Common myeloid progenitor, CD34-positive (primary cell): ENCODE results near the gene IGSF1.

Experiments
- CTCF ChIA-PET: fragments of 350-600 bp; sonication (Branson Sonifier 250); formaldehyde crosslinking; loops from one replicate; lab custom pipeline; 2021; ENCODE audit warnings: antibody characterized with exemption; lab: Charles Lee
- POLR2A ChIA-PET: fragments of 350-600 bp; sonication (Branson Sonifier 250); formaldehyde crosslinking; loops from one replicate; lab custom pipeline; 2021; ENCODE audit warnings: antibody characterized with exemption; lab: Charles Lee
- DNase-seq, 3 donors: peaks; one replicate each; pipeline versions ENCODE4 v3.0.0 to v3.0.0-alpha.2; 2013
- H3K27ac ChIP-seq, 2 experiments: 1 replicate in 1 of 2; 2 replicates in 1 of 2; pipeline ENCODE4 v1.7.0; 2013; ENCODE audit warnings: inconsistent platforms in 2 of 2, low read length in 2 of 2, mild to moderate bottlenecking in 2 of 2, low read depth in 1 of 2, moderate library complexity in 1 of 2; ENCODE audit not compliant: severe bottlenecking in 2 of 2, insufficient read depth in 1 of 2, poor library complexity in 1 of 2
- H3K27me3 ChIP-seq, 5 experiments: replicated peaks in 2 of 5; 1 replicate in 3 of 5; 2 replicates in 2 of 5; pipeline versions ENCODE4 v1.6.1 to v1.7.0; 2013; ENCODE audit warnings: low read length in 4 of 5, mild to moderate bottlenecking in 2 of 5, moderate library complexity in 2 of 5, inconsistent platforms in 1 of 5; ENCODE audit not compliant: insufficient read depth in 5 of 5, control insufficient read depth in 4 of 5
- H3K36me3 ChIP-seq, 4 experiments: 1 replicate in 2 of 4; 2 replicates in 2 of 4; pipeline versions ENCODE4 v1.6.1 to v1.7.0; 2013; ENCODE audit warnings: low read length in 3 of 4, control low read depth in 1 of 4, mild to moderate bottlenecking in 1 of 4; ENCODE audit not compliant: control insufficient read depth in 4 of 4, insufficient read depth in 4 of 4
- H3K4me1 ChIP-seq, 4 experiments: 1 replicate in 3 of 4; 2 replicates in 1 of 4; pipeline versions ENCODE4 v1.6.1 to v1.7.1; 2013; ENCODE audit warnings: low read length in 3 of 4, mild to moderate bottlenecking in 3 of 4, control low read depth in 1 of 4, inconsistent platforms in 1 of 4, moderate library complexity in 1 of 4; ENCODE audit not compliant: control insufficient read depth in 4 of 4, insufficient read depth in 4 of 4; ENCODE audit errors: control extremely low read depth in 1 of 4
- H3K4me3 ChIP-seq, 7 experiments: 1 replicate in 4 of 7; 2 replicates in 3 of 7; pipeline versions ENCODE4 v1.5.1 to v1.7.0; 2013; ENCODE audit warnings: mild to moderate bottlenecking in 7 of 7, low read length in 6 of 7, moderate library complexity in 6 of 7, inconsistent platforms in 2 of 7, low read depth in 2 of 7, control low read depth in 1 of 7; ENCODE audit not compliant: insufficient read depth in 4 of 7, control insufficient read depth in 1 of 7; ENCODE audit errors: extremely low read depth in 1 of 7
- H3K9me3 ChIP-seq, 5 experiments: 1 replicate in 4 of 5; 2 replicates in 1 of 5; pipeline versions ENCODE4 v1.6.1 to v1.7.1; 2013; ENCODE audit warnings: low read length in 4 of 5, mild to moderate bottlenecking in 2 of 5, inconsistent platforms in 1 of 5, low read depth in 1 of 5, moderate library complexity in 1 of 5; ENCODE audit not compliant: control insufficient read depth in 4 of 5, insufficient read depth in 2 of 5; ENCODE audit errors: control extremely low read depth in 1 of 5
- WGBS: methylation state at CpG from one replicate; pipeline ENCODE4 v1.1.5; 2013; ENCODE audit not compliant: insufficient coverage; 5-methylcytosine and 5-hydroxymethylcytosine counted together

Gene IGSF1

DNA sequence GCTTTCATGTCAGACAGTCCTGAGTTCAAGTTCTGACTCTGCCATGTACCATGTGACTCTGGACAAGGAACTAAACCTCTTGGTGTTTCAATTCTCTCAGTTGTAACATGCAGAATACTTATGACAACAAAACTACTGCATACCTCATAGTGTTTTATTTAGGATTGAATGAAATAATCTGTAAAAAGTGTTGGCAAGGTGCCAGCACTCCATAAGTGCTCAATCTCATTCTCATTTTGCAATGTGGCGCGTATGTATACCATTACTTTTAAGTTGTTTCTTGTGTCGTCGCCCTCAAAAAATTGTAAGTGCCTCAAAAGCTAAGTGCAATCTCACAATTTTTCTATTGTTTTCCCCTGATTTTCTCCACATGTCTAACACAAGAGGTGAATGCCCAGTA lies 62.5 kb downstream of the IGSF1 start:
- no peaks in the 10 kb centered on the region for H3K36me3 ChIP-seq
- H3K4me1 ChIP-seq, result no peaks in the 10 kb centered on the region
- no peak for DNase-seq
- peaks cover 0 to 2% (median 0%) of the 10 kb centered on the region in 5 experiments for H3K27me3 ChIP-seq
- CTCF ChIA-PET, result no interaction called here
- no peaks in the 10 kb centered on the region for H3K9me3 ChIP-seq
- no peak overlapping the region for H3K4me3 ChIP-seq
- H3K27ac ChIP-seq, result no peak overlapping the region
- POLR2A ChIA-PET, result no interaction called here
- 94% methylated on average over 4 of the region's 4 CpGs for WGBS

DNA sequence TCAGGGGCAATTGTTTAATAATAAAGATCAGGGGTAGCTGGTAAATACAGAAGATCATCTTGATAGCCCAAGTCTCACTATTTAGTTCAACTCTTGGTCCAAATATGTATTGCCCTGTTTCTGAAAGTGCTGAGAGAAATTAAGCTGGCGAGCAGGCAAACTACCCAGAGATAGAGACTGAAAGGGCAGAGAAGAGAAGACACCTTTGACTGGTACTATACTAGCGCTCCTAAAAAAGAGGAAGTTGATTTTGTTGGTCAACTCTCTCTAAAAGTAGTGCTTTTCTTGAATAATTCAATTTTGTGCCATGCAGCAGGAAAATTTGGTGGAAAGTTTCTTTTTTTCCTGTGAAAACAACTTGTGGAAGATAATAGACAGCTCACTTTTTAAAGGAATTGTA lies 64.0 kb downstream of the IGSF1 start:
- ChIA-PET POLR2A (no interaction called here), CTCF (no interaction called here)
- Histone ChIP-seq H3K27ac (no peak overlapping the region), H3K27me3 (peaks cover 0 to 2% (median 0%) of the 10 kb centered on the region in 5 experiments), H3K4me3 (no peak overlapping the region), H3K36me3 (no peaks in the 10 kb centered on the region), H3K9me3 (no peaks in the 10 kb centered on the region), H3K4me1 (no peaks in the 10 kb centered on the region)
- WGBS, result 84% methylated on average over 2 of the region's 2 CpGs
- DNase-seq, result no peak
